Eye (tissue), 1 donor: ENCODE data around the gene FOSL2.

ENCODE experiments used
- DNase-seq: peaks from one replicate; pipeline ENCODE4 v3.0.0-alpha.2; 2015

FOSL2 gene

GRCh38 chr2:28434600-28434989 lies 41.9 kb downstream of the FOSL2 start:
- no peak for DNase-seq

GRCh38 chr2:28435241-28435640 lies 42.6 kb downstream of the FOSL2 start:
- DNase-seq, result no peak

- DNase-seq, result no peak
These were observed 43.2 kb downstream of the FOSL2 start for GRCh38 chr2:28435814-28436351.

- DNase-seq, result peak; percentile 41
These were observed 43.9 kb downstream of the FOSL2 start for GRCh38 chr2:28436525-28437051.

- DNase-seq, result no peak
These were observed 44.6 kb downstream of the FOSL2 start for GRCh38 chr2:28437149-28437835.

GRCh38 chr2:28437918-28438317 lies 45.3 kb downstream of the FOSL2 start:
- DNase-seq, result no peak

- no peak for DNase-seq
These were observed 45.9 kb downstream of the FOSL2 start for GRCh38 chr2:28438532-28439063.

- DNase-seq, result no peak
These were observed 46.5 kb downstream of the FOSL2 start for GRCh38 chr2:28439127-28439526.

GRCh38 chr2:28439763-28440162 lies 47.1 kb downstream of the FOSL2 start:
- no peak for DNase-seq

GRCh38 chr2:28442328-28442727 lies 49.7 kb downstream of the FOSL2 start:
- DNase-seq, result no peak

- no peak for DNase-seq
These were observed 52.3 kb downstream of the FOSL2 start for GRCh38 chr2:28444956-28445355.

- no peak for DNase-seq
These were observed 53.0 kb downstream of the FOSL2 start for GRCh38 chr2:28445448-28446258.

GRCh38 chr2:28446531-28446930 lies 53.9 kb downstream of the FOSL2 start:
- no peak for DNase-seq

GRCh38 chr2:28447086-28447485 lies 54.4 kb downstream of the FOSL2 start:
- no peak for DNase-seq

- no peak for DNase-seq
These were observed 55.5 kb downstream of the FOSL2 start for GRCh38 chr2:28447943-28448792.

GRCh38 chr2:28448793-28449100 lies 56.1 kb downstream of the FOSL2 start:
- DNase-seq, result no peak

- DNase-seq, result no peak
These were observed 56.4 kb downstream of the FOSL2 start for GRCh38 chr2:28449126-28449487.

GRCh38 chr2:28449488-28450395 lies 57.1 kb downstream of the FOSL2 start:
- DNase-seq, result no peak

GRCh38 chr2:28450901-28451565 lies 58.4 kb downstream of the FOSL2 start:
- no peak for DNase-seq

- no peak for DNase-seq
These were observed 59.3 kb downstream of the FOSL2 start for GRCh38 chr2:28451793-28452533.
